ENCODE measurements around the gene DLG2.

The DLG2 gene

GRCh38 chr11:83523676-83524075, 2103.5 kb downstream of the DLG2 start:
- H3K4me3 ChIP-seq (ENCODE audit: low read depth, low read length), result no peak overlapping the region
- no peak for TF ChIP-seq CTCF (conservative IDR thresholded peaks at IDR 0.05; ENCODE audit: low read depth, low read length)
- no peak for DNase-seq (ENCODE audit: low read depth)

DNA sequence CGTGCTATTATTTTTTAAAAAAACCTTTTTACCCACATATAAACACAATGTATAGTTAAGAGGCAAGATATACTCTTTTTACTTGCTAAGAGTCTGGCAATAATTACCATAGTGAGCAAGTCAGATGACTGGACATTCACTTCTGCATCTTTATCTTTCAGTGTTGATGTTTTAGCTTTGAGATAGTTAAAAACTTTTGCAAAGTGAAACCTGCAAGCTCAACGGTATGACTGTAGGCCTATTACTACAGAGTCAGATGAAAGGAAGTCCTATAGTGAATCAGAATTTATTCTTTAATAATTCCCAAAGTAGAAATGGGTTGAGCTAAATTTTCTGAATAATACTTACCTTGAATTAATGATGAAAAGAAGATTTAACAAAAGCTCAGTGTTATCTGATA, 2104.2 kb downstream of the DLG2 start:
- no peak for DNase-seq (ENCODE audit: low read depth)
- H3K4me3 ChIP-seq (ENCODE audit: low read depth, low read length), result no peak overlapping the region
- no peak for TF ChIP-seq CTCF (conservative IDR thresholded peaks at IDR 0.05; ENCODE audit: low read depth, low read length)

DNA sequence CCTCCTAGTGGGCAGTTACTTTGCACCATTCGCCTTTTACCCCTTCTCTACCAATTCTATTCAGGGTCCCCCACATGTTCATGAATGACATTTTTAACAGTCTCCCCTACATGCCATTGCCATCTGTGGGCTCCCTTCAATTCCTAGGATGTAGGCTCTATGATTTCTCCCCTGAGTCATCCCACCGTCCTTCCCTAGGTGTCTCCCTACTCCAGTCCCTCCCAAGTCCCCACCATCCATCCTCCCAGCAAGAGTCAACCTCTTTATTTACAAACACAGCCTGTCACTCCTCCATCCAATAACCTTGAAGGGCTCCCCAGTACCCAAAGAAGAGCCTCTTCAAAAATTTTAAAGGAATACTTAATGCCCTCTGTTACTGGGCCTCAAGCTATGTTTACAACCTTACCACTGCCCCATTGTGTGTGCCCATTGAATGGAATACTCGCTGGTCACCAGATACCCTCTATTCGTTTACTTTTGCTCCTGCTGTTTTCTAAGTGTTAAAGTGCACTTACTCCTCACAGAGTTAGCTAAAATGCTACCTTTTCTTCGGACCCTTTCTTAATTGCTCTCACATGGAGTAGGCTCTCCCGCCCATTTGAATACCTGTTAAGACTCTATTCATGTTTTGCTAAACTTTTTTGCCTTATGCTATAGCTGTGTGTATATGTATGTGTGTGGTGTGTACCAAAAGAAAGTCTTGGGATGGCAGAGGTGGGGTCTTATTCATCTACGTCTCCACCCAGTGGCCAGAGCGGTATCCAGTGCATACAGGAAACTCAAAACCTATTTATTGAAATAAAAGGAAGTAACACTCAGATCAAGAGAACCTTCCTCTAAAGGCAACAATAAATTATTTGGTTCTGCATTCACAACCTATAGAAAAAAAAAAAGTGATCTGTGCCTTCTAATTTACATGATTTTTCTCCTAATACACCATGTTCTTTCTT, 2105.2 kb downstream of the DLG2 start:
- DNase-seq (ENCODE audit: low read depth), result peak; percentile 36
- TF ChIP-seq CTCF (conservative IDR thresholded peaks at IDR 0.05; ENCODE audit: low read depth, low read length), result peak; percentile 54

DNA sequence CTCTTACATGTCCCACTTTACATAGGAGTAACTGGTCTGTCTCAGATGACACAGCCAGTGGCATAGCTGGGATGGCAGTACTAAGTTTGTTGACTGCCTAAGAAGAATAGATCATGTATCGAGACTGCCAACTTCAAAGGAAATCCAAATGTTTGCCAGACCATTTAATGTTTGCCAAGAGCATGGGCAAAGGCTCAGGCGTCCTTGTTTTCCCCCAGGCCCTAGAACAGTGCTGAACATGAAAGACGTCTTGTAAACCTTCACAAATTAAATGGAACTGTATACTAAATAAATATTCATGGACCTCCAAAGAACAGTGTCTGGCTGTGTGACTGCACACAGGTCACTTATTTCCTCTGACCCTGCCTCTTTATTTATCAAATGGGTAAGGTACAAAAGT, 2106.3 kb downstream of the DLG2 start:
- no peak for TF ChIP-seq CTCF (conservative IDR thresholded peaks at IDR 0.05; ENCODE audit: low read depth, low read length)
- no peak for DNase-seq (ENCODE audit: low read depth)
- no peak overlapping the region for H3K4me3 ChIP-seq (ENCODE audit: low read depth, low read length)

More for the DNA sequence above, 2105.2 kb downstream of the DLG2 start:
- H3K4me3 ChIP-seq (ENCODE audit: low read depth, low read length), result no peak overlapping the region

DNA sequence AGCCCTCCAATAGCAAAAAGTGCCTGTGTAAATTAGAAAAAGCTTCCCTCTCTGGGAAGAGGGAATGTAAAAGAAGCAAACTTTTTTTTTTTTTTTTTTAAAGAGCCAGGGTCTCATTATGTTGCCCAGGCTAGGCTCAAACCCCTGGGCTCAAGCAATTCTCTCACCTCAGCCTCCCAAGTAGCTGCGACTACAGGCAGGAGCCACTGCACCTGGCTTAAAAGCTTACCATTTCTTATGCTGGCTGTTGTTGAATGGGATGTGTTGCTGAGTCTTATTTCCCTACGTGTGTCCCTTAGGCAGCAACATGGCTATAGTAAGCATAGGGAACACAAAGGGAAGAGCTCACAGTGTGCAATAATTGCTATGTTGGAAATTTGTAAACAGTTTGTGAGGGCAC, 2115.5 kb downstream of the DLG2 start:
- no peak for TF ChIP-seq CTCF (conservative IDR thresholded peaks at IDR 0.05; ENCODE audit: low read depth, low read length)
- DNase-seq (ENCODE audit: low read depth), result no peak
- no peak overlapping the region for H3K4me3 ChIP-seq (ENCODE audit: low read depth, low read length)

- no peak for TF ChIP-seq CTCF (conservative IDR thresholded peaks at IDR 0.05; ENCODE audit: low read depth, low read length)
- H3K4me3 ChIP-seq (ENCODE audit: low read depth, low read length), result no peak overlapping the region
- DNase-seq (ENCODE audit: low read depth), result no peak
Measured at GRCh38 chr11:83510530-83511460, 2116.3 kb downstream of the DLG2 start.

Measured in choroid plexus epithelial cell (primary cell).